Measurements from ENCODE around the gene SLC30A1.

DNA sequence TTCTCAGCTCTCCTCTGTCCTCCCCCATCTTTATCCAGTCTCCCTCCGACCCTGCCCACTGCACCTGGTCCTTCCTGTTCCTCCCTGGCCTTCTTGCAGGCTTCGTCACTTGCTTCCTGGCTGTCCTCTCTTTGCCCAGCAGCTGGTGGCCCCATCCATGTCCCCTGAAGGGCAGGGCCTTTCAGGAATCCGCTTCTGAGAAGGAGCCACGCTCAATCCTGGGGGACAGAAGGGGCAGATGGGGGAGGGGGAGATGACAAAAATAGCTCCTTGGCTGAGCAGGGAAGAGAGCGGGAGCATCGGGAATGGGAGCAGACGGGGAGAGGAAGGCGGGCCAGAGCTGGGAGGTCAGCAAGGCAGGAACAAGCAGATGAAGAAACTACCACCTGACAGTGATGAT, 40.7 kb downstream of the SLC30A1 start:
- TF ChIP-seq, protein P1, sequence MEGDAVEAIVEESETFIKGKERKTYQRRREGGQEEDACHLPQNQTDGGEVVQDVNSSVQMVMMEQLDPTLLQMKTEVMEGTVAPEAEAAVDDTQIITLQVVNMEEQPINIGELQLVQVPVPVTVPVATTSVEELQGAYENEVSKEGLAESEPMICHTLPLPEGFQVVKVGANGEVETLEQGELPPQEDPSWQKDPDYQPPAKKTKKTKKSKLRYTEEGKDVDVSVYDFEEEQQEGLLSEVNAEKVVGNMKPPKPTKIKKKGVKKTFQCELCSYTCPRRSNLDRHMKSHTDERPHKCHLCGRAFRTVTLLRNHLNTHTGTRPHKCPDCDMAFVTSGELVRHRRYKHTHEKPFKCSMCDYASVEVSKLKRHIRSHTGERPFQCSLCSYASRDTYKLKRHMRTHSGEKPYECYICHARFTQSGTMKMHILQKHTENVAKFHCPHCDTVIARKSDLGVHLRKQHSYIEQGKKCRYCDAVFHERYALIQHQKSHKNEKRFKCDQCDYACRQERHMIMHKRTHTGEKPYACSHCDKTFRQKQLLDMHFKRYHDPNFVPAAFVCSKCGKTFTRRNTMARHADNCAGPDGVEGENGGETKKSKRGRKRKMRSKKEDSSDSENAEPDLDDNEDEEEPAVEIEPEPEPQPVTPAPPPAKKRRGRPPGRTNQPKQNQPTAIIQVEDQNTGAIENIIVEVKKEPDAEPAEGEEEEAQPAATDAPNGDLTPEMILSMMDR (IDR thresholded peaks at IDR 0.05), result no peak
- no peak for TF ChIP-seq POLR2A (IDR thresholded peaks at IDR 0.05)

All from adrenal gland (tissue), 5 donors.